MV-4-11 (cell line): ENCODE results near the gene GCH1.

Experiments
- DNase-seq: peaks from one replicate; lab custom pipeline; 2025; lab: John Stamatoyannopoulos, UW

GCH1 gene

GRCh38 chr14:54867011-54867410 lies 35.6 kb downstream of the GCH1 start:
- no peak for DNase-seq

- peak; percentile 1 for DNase-seq
These were observed 36.0 kb downstream of the GCH1 start for GRCh38 chr14:54866588-54866987.

GRCh38 chr14:54864526-54864925 lies 38.1 kb downstream of the GCH1 start:
- no peak for DNase-seq

- peak; percentile 99 for DNase-seq
These were observed 44.8 kb downstream of the GCH1 start for GRCh38 chr14:54857830-54858269.

- no peak for DNase-seq
These were observed 46.5 kb downstream of the GCH1 start for GRCh38 chr14:54856152-54856551.

GRCh38 chr14:54854181-54854580 lies 48.4 kb downstream of the GCH1 start:
- DNase-seq, result no peak

GRCh38 chr14:54853339-54853738 lies 49.3 kb downstream of the GCH1 start:
- DNase-seq, result no peak

- DNase-seq, result no peak
These were observed 50.4 kb downstream of the GCH1 start for GRCh38 chr14:54852215-54852614.

GRCh38 chr14:54848910-54849309 lies 53.7 kb downstream of the GCH1 start:
- DNase-seq, result no peak

GRCh38 chr14:54845641-54846040 lies 57.0 kb downstream of the GCH1 start:
- DNase-seq, result no peak

GRCh38 chr14:54844479-54844878 lies 58.1 kb downstream of the GCH1 start:
- DNase-seq, result no peak

- DNase-seq, result no peak
These were observed 61.8 kb downstream of the GCH1 start for GRCh38 chr14:54840798-54841197.

- DNase-seq, result no peak
These were observed 62.3 kb downstream of the GCH1 start for GRCh38 chr14:54840336-54840735.

GRCh38 chr14:54839701-54840119 lies 62.9 kb downstream of the GCH1 start:
- DNase-seq, result no peak

- no peak for DNase-seq
These were observed 63.6 kb downstream of the GCH1 start for GRCh38 chr14:54838931-54839512.

GRCh38 chr14:54837508-54838149 lies 65.0 kb downstream of the GCH1 start:
- DNase-seq, result no peak

- DNase-seq, result no peak
These were observed 66.4 kb downstream of the GCH1 start for GRCh38 chr14:54836231-54836630.

GRCh38 chr14:54834727-54835126 lies 67.9 kb downstream of the GCH1 start:
- DNase-seq, result no peak

- no peak for DNase-seq
These were observed 68.5 kb downstream of the GCH1 start for GRCh38 chr14:54834081-54834480.

GRCh38 chr14:54830650-54831049 lies 72.0 kb downstream of the GCH1 start:
- no peak for DNase-seq

- no peak for DNase-seq
These were observed 73.0 kb downstream of the GCH1 start for GRCh38 chr14:54829486-54830224.

GRCh38 chr14:54828037-54828436 lies 74.6 kb downstream of the GCH1 start:
- DNase-seq, result no peak
